NCI-H146 (cell line): ENCODE data around the gene ZNF738.
"Not testable (repeated sequence)": the region's sequence is repeated elsewhere in the genome, so short reads cannot be mapped to it uniquely, and the experiment has no call there.

Experiments used
- DNase-seq: peaks from one replicate; lab custom pipeline; 2025; lab: John Stamatoyannopoulos, UW

Gene ZNF738

GRCh38 chr19:21358768-21359451, at the start of gene ZNF738:
TSS of gene ZNF738 (plus strand) at chr19:21359000. CDS start at chr19:21359141, 141 bp downstream.
- peak; percentile 99 for DNase-seq

- not testable (repeated sequence) for DNase-seq
These were observed 46.0 kb upstream of the ZNF738 start for GRCh38 chr19:21312807-21313206.

- no peak for DNase-seq
These were observed 44.1 kb upstream of the ZNF738 start for GRCh38 chr19:21314676-21315075.

- peak; percentile 80 for DNase-seq
These were observed 41.0 kb upstream of the ZNF738 start for GRCh38 chr19:21317821-21318220.

DNA sequence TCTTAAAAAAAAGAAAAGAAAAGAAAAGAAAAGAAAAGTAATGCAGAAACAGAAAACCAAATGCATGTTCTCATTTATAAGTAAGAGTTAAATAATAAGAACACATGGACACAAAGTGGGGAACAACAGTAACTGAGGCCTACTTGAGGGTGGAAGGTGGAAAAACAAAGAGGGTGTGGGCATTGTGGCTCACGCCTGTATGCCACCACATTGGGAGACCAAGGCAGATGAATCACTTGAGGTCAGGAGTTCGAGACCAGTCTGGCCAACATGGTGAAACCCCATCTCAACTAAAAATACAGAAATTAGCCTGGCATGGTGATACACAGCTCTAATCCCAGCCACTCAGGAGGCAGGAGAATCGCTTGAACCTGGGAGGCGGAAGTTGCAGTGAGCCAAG, 37.7 kb upstream of the ZNF738 start:
- DNase-seq: no peak

GRCh38 chr19:21321996-21322395, 36.8 kb upstream of the ZNF738 start:
- no peak for DNase-seq

DNA sequence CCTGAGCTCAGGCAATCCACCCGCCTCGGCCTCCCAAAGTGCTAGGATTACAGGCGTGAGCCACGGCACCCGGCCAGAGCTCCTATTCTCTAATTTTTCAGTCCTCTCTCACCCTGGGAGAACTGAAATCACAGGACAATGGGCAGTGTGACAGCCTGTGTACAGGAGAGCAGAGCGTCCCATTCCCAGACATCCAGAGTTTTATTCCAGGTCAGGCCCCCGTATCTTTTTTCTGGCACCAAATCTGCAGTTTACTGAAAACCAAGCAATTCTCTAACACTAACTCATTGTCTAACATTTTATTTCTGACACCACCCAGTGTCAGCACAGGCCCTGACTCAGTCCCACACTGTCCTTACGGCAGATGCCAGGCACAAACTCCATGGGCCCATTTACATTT, 36.3 kb upstream of the ZNF738 start:
- no peak for DNase-seq

DNA sequence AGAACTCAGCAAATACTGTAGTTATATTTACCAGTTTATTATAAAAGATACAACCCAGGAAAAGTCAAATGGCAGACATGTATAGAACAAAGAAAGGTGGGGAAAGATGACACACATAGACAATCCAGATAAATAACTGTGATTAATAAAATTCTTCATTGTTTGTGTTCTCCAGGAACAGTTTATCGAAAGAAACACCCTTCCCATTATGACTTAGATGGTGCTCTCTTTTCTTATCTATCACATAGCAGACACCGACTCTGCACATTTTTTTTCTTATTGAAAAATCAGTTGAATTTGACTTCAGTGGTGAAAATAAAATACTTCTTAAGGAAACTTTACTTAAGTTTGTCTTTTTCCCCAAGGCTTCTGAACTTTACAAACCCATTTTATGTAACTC, 35.8 kb upstream of the ZNF738 start:
- no peak for DNase-seq

DNA sequence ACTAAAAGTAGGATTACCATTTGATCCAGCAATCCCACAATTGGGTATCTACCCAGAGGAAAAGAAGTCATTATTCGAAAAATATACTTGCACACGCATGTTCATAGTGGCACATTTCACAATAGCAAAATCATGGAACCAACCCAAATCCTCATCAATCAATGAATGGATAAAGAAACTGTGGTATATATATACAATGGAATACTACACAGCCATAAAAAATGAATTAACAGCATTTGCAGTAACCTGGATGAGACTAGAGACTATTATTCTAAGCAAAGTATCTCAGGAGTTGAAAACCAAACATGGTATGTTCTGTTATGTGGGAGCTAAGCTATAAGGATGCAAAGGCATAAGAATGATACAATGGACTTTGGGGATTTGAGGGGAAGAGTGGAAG, 32.6 kb upstream of the ZNF738 start:
- DNase-seq: no peak

DNA sequence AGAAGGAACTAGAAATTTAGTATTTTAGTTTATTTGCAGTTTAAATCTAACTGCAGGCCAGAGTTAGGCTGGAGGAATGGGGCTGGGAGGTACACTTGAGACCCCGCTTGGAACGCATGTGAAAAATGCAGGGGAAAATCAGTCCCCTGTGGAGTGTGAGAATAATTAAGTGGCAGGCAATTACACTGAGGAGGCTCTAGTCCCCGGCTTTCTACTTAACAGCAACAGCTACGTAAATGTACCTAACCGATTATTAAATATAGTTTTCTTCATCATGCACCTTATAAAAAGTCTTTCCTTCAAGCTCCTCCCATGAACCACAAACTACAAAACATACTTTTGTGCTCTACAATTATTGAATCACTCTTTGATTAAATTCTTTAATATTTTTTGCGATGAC, 30.4 kb upstream of the ZNF738 start:
- DNase-seq: peak; percentile 72

DNA sequence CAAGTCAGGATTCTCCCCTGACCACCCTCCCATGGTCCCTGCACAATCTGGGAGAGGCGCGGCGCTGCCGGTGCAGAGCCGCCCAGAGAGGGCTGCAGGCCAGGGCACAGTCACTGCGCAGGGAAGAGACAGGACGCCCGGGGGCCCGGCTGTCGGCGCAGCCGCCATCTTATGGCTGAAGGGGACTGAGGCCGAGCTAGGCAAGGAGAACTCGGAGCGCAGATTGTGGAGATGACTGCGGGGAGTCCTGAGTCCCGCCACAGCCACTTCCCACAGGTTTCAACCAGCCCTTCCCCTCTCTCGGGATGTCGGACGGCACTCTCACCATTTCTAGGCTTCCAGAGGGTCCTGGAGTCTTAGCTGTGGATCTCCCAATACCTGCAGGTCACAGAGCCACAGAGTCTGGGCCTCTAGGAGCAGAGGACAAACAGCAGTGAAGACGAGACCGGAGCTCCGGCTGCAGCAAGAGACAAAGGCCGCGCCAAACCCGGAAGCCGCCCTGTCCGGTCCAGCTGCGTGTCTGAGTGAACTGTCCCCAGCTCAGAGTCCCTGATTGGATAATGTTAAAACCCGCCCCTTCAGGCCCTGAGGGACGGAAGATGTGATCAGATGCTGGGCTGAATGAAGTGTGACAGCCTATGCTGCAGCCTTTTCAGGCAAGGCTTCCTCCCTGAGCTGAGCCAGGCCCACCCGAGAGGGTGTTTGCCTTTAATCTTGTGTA, 29.8 kb upstream of the ZNF738 start, which contains the start of gene ZNF708:
ZNF708 (minus strand) TSS at position 526 of the 721 bp plus-strand sequence; CDS start at position 328, 198 bp downstream.
- DNase-seq: peak; percentile 99

- DNase-seq: no peak
These were observed 23.1 kb upstream of the ZNF738 start for GRCh38 chr19:21335721-21336120.

- DNase-seq: not testable (repeated sequence)
These were observed 14.0 kb upstream of the ZNF738 start for GRCh38 chr19:21344841-21345240.

DNA sequence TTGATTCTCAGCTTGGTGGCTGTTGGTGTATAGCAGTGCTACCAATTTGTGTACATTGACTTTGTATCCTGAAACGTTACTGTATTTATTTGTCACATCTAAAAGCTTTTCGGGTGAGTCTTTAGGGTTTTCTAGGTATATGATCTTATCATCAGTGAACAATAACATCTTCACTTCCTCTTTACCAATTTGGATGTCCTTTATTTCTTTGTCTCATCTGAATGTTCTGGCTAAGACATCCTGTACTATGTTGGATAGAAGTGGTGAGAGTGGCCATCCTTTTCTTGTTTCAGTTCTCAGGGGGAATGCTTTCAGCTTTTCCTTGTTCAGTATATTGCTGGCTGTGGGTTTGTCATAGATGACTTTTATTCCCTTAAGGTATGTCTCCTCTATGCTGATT, 6.0 kb upstream of the ZNF738 start:
- no peak for DNase-seq

- DNase-seq: no peak
These were observed 3.5 kb downstream of the ZNF738 start for GRCh38 chr19:21362291-21362690.

- DNase-seq: no peak
These were observed 25.3 kb downstream of the ZNF738 start for GRCh38 chr19:21383980-21384582.

DNA sequence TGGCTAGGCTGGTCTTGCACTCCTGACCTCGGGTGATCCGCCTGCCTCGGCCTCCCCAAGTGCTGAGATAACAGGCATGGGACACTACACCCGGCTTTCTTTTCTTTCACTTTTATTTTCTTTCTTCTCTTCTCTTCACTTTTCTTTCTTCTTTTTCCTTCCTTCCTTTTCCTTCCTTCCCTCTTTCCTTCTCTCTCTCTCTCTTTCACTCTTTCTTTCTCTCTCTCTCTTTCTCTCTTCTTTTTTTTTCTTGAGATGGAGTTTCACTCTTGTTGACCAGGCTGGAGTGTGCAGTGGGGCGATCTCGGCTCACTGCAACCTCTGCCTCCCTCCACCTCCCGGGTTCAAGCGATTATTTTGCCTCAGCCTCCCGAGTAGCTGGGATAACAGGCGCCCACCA, 37.3 kb downstream of the ZNF738 start:
- no peak for DNase-seq

DNA sequence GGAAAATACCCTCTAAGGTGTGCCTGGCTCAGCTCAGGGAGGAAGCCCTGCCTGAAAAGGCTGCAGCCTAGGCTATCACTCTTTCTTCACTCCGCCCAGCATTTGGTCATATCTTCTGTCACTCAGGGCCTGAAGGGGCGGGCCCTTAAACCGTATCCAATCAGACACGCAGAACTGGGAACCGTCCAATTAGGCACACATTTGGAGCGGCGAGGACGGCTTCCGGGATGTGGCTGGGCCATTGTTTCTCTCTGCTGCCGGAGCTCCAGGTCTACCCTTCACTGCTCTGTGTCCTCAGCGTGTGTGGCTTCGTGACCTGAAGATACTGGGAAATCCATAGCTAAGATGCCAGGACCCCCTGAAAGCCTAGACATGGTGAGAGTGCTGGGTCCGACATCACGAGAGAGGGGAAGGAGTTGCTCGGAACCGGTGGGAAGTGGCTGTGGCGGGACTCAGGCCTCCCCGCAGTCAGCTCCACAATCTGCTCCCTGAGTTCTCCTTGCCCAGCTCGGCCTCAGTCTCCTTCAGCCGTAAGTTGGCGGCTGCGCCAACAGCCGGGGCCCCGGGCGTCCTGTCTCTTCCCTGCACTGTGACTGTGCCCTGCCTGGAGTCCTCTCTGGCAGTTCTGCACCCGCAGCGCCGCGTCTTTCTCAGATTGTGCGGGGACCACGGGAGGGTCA, 38.2 kb downstream of the ZNF738 start, which contains the start of gene ZNF493:
ZNF493 (plus strand) TSS at position 241 of the 680 bp plus-strand sequence; CDS start at position 346, 105 bp downstream.
- peak; percentile 98 for DNase-seq

- no peak for DNase-seq
These were observed 40.1 kb downstream of the ZNF738 start for GRCh38 chr19:21398851-21399250.

GRCh38 chr19:21402303-21402985, 43.6 kb downstream of the ZNF738 start:
- no peak for DNase-seq

DNA sequence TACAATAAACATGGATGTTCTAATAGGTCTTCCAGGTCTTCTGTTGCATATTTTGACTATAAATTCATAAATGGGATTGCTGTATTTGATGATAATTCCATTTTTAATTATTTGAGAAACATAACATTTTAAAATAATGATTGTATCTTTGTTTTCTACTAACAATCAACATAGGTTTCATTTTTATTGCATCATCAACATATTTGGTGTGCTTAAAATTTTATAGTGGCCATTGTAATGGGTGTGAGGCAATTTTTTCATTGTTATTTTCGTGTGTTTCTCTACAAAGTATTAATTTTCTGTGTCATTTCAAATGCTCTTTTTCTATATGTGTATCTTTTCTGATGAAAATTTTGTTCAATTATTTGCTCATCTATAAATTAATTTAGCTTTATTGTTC, 51.4 kb downstream of the ZNF738 start:
- DNase-seq: no peak

GRCh38 chr19:21422244-21422643, 63.4 kb downstream of the ZNF738 start:
- no peak for DNase-seq
